Liver (tissue), 9 donors: ENCODE measurements around the gene FRAS1. TPM values are rescaled to one million over a fixed set of nuclear protein-coding genes. Genes with fewer than 3 reads are reported as not detected.

ENCODE experiments used
- DNase-seq: peaks from one replicate; pipeline ENCODE4 v3.0.0-alpha.2; 2017; ENCODE audit warnings: low spot score
- H3K27ac ChIP-seq, 2 donors: one replicate each; pipeline ENCODE4 v1.7.0; 2013; ENCODE audit warnings: inconsistent platforms in 2 of 2, low read length in 2 of 2, control low read depth in 1 of 2, low read depth in 1 of 2, mild to moderate bottlenecking in 1 of 2
- H3K27me3 ChIP-seq, 4 donors: one replicate each; pipeline versions ENCODE4 v1.6.1 to v1.7.0; 2013; ENCODE audit warnings: low read length in 3 of 4, inconsistent platforms in 1 of 4, mild to moderate bottlenecking in 1 of 4, moderate library complexity in 1 of 4; ENCODE audit not compliant: control insufficient read depth in 4 of 4, insufficient read depth in 4 of 4
- H3K36me3 ChIP-seq, 4 donors: one replicate each; pipeline versions ENCODE4 v1.6.1 to v1.7.0; 2013; ENCODE audit warnings: low read length in 3 of 4, mild to moderate bottlenecking in 3 of 4, low read depth in 1 of 4, moderate library complexity in 1 of 4; ENCODE audit not compliant: control insufficient read depth in 4 of 4, insufficient read depth in 3 of 4
- H3K4me1 ChIP-seq, 4 donors: one replicate each; pipeline versions ENCODE4 v1.6.1 to v1.7.0; 2013; ENCODE audit warnings: low read length in 3 of 4, mild to moderate bottlenecking in 3 of 4, moderate library complexity in 1 of 4; ENCODE audit not compliant: control insufficient read depth in 4 of 4, insufficient read depth in 4 of 4
- H3K4me3 ChIP-seq, 3 donors: one replicate each; pipeline versions ENCODE4 v1.6.1 to v1.7.0; 2013; ENCODE audit warnings: low read length in 3 of 3, control low read depth in 1 of 3, low read depth in 1 of 3, mild to moderate bottlenecking in 1 of 3
- H3K9ac ChIP-seq, 2 donors: one replicate each; pipeline ENCODE4 v1.7.0; 2013; ENCODE audit warnings: low read length in 2 of 2, mild to moderate bottlenecking in 2 of 2, moderate library complexity in 2 of 2, control low read depth in 1 of 2, low read depth in 1 of 2
- H3K9me3 ChIP-seq, 4 donors: one replicate each; pipeline versions ENCODE4 v1.6.1 to v1.7.0; 2013; ENCODE audit warnings: low read length in 3 of 4; ENCODE audit not compliant: control insufficient read depth in 4 of 4
- CTCF ChIP-seq: fragments of 150-350 bp; IDR thresholded peaks from 2 replicates; pipeline ENCODE4 v1.5.1; 2017; ENCODE audit warnings: improper control_type of control experiment, low read depth, low read length; ENCODE audit not compliant: missing input control
- FOXA2 ChIP-seq: IDR thresholded peaks from 2 replicates; pipeline ENCODE4 v1.6.1; 2016; ENCODE audit warnings: antibody characterized with exemption
- HNF4A ChIP-seq, 2 donors: conservative IDR thresholded peaks; 2 replicates each; pipeline ENCODE4 v1.6.1; 2016; ENCODE audit warnings: antibody characterized with exemption in 2 of 2, mild to moderate bottlenecking in 2 of 2
- HNF4G ChIP-seq: IDR thresholded peaks from 2 replicates; pipeline ENCODE4 v1.6.1; 2016; ENCODE audit warnings: antibody characterized with exemption
- NR2F2 ChIP-seq: IDR thresholded peaks from 2 replicates; pipeline ENCODE4 v1.6.1; 2016; ENCODE audit warnings: antibody characterized with exemption
- RXRA ChIP-seq, 2 donors: IDR thresholded peaks; 2 replicates each; pipeline ENCODE4 v1.6.1; 2017 to 2018; ENCODE audit warnings: antibody characterized with exemption in 2 of 2, mild to moderate bottlenecking in 1 of 2
- TAF1 ChIP-seq: conservative IDR thresholded peaks from 2 replicates; pipeline ENCODE4 v1.6.1; 2016; ENCODE audit warnings: antibody characterized with exemption, mild to moderate bottlenecking
- WGBS: extraction: QIAGEN DNeasy Blood & Tissue Kit; methylation state at CpG from one replicate; pipeline ENCODE4 v1.1.7; 2013; 5-methylcytosine and 5-hydroxymethylcytosine counted together
- polyA plus RNA-seq, 2 donors: library from polyadenylated mRNA; stranded (reverse) in 1 of 2; unstranded in 1 of 2; fragments of 200-250 nt in 1 of 2; fragments of >200 nt in 1 of 2; fragmentation: Nextera tagmentation in 1 of 2; extraction: Ambion mirVana in 1 of 2; gene quantifications; one replicate each; pipeline versions ENCODE4 v1.2.1 to v1.2.3, GENCODE V29; 2013 to 2015
- total RNA-seq, 2 donors: library from RNA; depleted of rRNA; stranded (reverse); fragments of >200 nt; gene quantifications; one replicate each; pipeline ENCODE4 v1.2.3, GENCODE V29; 2014
- TF ChIP-seq, protein P1 (sequence below): IDR thresholded peaks from 2 replicates; pipeline ENCODE4 v1.6.1; 2016; ENCODE audit warnings: antibody characterized with exemption
- TF ChIP-seq, protein P2 (sequence below): IDR thresholded peaks from 2 replicates; pipeline ENCODE4 v1.6.1; 2016; ENCODE audit warnings: antibody characterized with exemption
- donor health status: healthy.
- donor health status: healthy.
- donor health status: healthy.
- donor health status: healthy.
- donor health status: healthy.

The FRAS1 gene
- total and polyA plus RNA-seq, 4 donors: 0.08 to 6.0 (median 1.1) TPM

- TF ChIP-seq, protein P1, sequence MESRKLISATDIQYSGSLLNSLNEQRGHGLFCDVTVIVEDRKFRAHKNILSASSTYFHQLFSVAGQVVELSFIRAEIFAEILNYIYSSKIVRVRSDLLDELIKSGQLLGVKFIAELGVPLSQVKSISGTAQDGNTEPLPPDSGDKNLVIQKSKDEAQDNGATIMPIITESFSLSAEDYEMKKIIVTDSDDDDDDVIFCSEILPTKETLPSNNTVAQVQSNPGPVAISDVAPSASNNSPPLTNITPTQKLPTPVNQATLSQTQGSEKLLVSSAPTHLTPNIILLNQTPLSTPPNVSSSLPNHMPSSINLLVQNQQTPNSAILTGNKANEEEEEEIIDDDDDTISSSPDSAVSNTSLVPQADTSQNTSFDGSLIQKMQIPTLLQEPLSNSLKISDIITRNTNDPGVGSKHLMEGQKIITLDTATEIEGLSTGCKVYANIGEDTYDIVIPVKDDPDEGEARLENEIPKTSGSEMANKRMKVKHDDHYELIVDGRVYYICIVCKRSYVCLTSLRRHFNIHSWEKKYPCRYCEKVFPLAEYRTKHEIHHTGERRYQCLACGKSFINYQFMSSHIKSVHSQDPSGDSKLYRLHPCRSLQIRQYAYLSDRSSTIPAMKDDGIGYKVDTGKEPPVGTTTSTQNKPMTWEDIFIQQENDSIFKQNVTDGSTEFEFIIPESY: no peak
- TF ChIP-seq NR2F2 (no peak), RXRA (IDR thresholded peaks at IDR 0.05) (no peak)
These were observed 105.7 kb downstream of the FRAS1 start (continued) for GRCh38 chr4:78162821-78163220.

DNA sequence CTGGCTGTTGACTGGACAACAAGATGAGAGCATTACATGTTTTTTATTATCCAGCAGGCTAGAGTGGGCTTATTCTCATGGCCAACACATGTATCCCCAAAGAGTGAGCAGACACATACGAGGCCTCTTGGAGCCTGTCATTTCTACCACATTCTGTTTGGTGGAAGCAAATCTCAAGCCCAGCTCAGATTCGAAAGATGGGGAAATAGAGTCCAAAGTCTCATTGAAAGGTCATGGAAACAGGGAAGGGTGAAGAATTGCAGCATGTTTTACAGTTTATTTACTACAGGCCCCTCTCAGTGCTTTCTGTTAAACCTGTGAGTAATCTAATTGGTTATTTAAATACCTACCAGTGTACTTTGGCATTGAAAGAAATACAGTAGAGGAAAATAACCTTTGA lies 108.6 kb downstream of the FRAS1 start:
- H3K4me3 ChIP-seq: no peak overlapping the region
- DNase-seq: no peak
- no peak overlapping the region for H3K9ac ChIP-seq
- H3K4me1 ChIP-seq: no peaks in the 10 kb centered on the region
- WGBS: 49% methylated on average over 2 of the region's 2 CpGs
- H3K27me3 ChIP-seq: peaks cover 0 to 5% (median 0%) of the 10 kb centered on the region in 4 donors
- no peak overlapping the region for H3K27ac ChIP-seq
- H3K9me3 ChIP-seq: no peaks in the 10 kb centered on the region
- peak in 1 of 2 donors; percentile 32 for TF ChIP-seq HNF4A (conservative IDR thresholded peaks at IDR 0.05)
- TF ChIP-seq, protein P1: no peak
- no peaks in the 10 kb centered on the region for H3K36me3 ChIP-seq

DNA sequence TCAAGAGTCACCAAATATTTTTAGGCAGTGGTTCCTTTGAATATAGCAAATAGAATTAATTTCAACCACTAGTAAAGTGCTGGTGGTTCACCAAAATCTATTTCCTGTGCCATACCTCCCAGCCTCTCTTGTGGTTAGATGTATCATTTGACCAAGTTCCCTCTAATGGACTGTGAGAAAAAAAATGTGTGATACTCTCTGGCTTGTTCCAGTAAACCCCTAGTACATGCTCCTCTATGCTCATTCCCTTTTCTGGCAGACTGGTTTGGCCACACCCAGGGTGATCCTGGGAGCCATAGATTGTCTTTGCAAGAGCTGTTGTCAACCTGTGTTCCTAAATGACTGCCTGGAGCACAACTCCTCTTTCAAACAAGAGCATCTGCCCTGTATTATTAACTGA lies 109.5 kb downstream of the FRAS1 start:
- TF ChIP-seq TAF1: no peak
- no peak for TF ChIP-seq FOXA2
- TF ChIP-seq, protein P1: no peak
- TF ChIP-seq CTCF: no peak
- no peak for TF ChIP-seq RXRA (IDR thresholded peaks at IDR 0.05)
- TF ChIP-seq, protein P2, sequence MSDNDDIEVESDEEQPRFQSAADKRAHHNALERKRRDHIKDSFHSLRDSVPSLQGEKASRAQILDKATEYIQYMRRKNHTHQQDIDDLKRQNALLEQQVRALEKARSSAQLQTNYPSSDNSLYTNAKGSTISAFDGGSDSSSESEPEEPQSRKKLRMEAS: no peak
- TF ChIP-seq HNF4G: no peak
- TF ChIP-seq HNF4A (conservative IDR thresholded peaks at IDR 0.05): no peak
- Histone ChIP-seq H3K4me1 (no peaks in the 10 kb centered on the region), H3K27ac (no peak overlapping the region), H3K9me3 (no peaks in the 10 kb centered on the region), H3K27me3 (peaks cover 0 to 5% (median 0%) of the 10 kb centered on the region in 4 donors), H3K36me3 (no peaks in the 10 kb centered on the region), H3K4me3 (no peak overlapping the region), H3K9ac (no peak overlapping the region)
- DNase-seq: no peak
